HepG2 (cell line): ENCODE measurements around the gene ZFP36. TPM values are rescaled to one million over a fixed set of nuclear protein-coding genes. Genes with fewer than 3 reads are reported as not detected.

ENCODE experiments used
- EZH2 ChIP-seq: conservative IDR thresholded peaks from 2 replicates; pipeline ENCODE4 v1.6.1; 2012; ENCODE audit warnings: mild to moderate bottlenecking, low read depth, low read length, moderate library complexity
- FOXA3 ChIP-seq: IDR thresholded peaks from 2 replicates; pipeline ENCODE4 v1.6.1; 2016; ENCODE audit warnings: missing genetic modification reagents, missing compliant biosample characterization
- FOXP1 ChIP-seq, 2 experiments: fragments of 450-650 bp in 1 of 2; IDR thresholded peaks; 2 replicates each; pipeline ENCODE4 v1.6.1; 2017 to 2018; ENCODE audit warnings: antibody characterized with exemption in 1 of 2
- HDAC2 ChIP-seq: sonication (generic); formaldehyde crosslinking; IDR thresholded peaks from 2 replicates; pipeline ENCODE4 v1.4.0; 2020; ENCODE audit warnings: missing genetic modification reagents
- HHEX ChIP-seq: IDR thresholded peaks from 2 replicates; pipeline ENCODE4 v1.6.1; 2016; ENCODE audit warnings: control low read depth
- IRX3 ChIP-seq: sonication (generic); formaldehyde crosslinking; IDR thresholded peaks from 2 replicates; pipeline ENCODE4 v1.8.1; 2023; ENCODE audit warnings: mild to moderate bottlenecking, low read depth, missing genetic modification reagents, borderline replicate concordance
- KDM4B ChIP-seq: sonication (generic); formaldehyde crosslinking; IDR thresholded peaks from 2 replicates; pipeline ENCODE4 v1.4.0; 2020; ENCODE audit warnings: missing genetic modification reagents
- KLF11 ChIP-seq: IDR thresholded peaks from 2 replicates; pipeline ENCODE4 v1.6.1; 2016; ENCODE audit warnings: missing compliant biosample characterization
- NFE2L2 ChIP-seq: fragments of 150-350 bp; IDR thresholded peaks from 2 replicates; pipeline ENCODE4 v1.6.1; 2014; ENCODE audit warnings: low read length
- PHF8 ChIP-seq: sonication (generic); formaldehyde crosslinking; IDR thresholded peaks from 2 replicates; pipeline ENCODE4 v1.5.0; 2020; ENCODE audit warnings: missing genetic modification reagents
- TBL1XR1 ChIP-seq: fragments of 150-350 bp; IDR thresholded peaks from 2 replicates; pipeline ENCODE4 v1.6.1; 2014; ENCODE audit warnings: borderline replicate concordance, low read length; ENCODE audit not compliant: partially characterized antibody
- TEAD2 ChIP-seq: sonication (generic); formaldehyde crosslinking; IDR thresholded peaks from 2 replicates; pipeline ENCODE4 v1.9.0; 2021; ENCODE audit warnings: missing genetic modification reagents
- ZFY ChIP-seq: sonication (generic); formaldehyde crosslinking; IDR thresholded peaks from 2 replicates; pipeline ENCODE4 v1.4.0; 2020; ENCODE audit warnings: missing genetic modification reagents
- ZNF343 ChIP-seq: sonication (generic); formaldehyde crosslinking; IDR thresholded peaks from 2 replicates; pipeline ENCODE4 v1.4.0; 2020; ENCODE audit warnings: mild to moderate bottlenecking, missing genetic modification reagents
- ZNF878 ChIP-seq: sonication (generic); formaldehyde crosslinking; IDR thresholded peaks from 2 replicates; pipeline ENCODE4 v1.8.1; 2023; ENCODE audit warnings: mild to moderate bottlenecking, missing genetic modification reagents, moderate library complexity
- polyA plus RNA-seq, 8 experiments: library from polyadenylated mRNA; depleted of rRNA in 3 of 8; stranded (reverse) in 7 of 8; unstranded in 1 of 8; fragments of >200 nt; fragmentation: Illumina TruSeq in 4 of 8; extraction: Trizol in 4 of 8; gene quantifications; 2 replicates each; pipeline versions ENCODE4 v1.2.1 to v1.2.3, GENCODE V29; 2011 to 2016; ENCODE audit warnings: low read depth in 4 of 8, missing spikeins in 1 of 8, mixed read lengths in 1 of 8; ENCODE audit not compliant: insufficient read depth in 1 of 8
- total RNA-seq, 5 experiments: library from RNA; depleted of rRNA; stranded (reverse); fragments of >200 nt; fragmentation: Illumina TruSeq; extraction: Trizol; gene quantifications; 2 replicates each; pipeline ENCODE4 v1.2.3, GENCODE V29; 2016; ENCODE audit warnings: low read depth in 1 of 5
- TF ChIP-seq, protein P1 (sequence below): sonication (generic); formaldehyde crosslinking; IDR thresholded peaks from 2 replicates; pipeline ENCODE4 v1.4.0; 2020; ENCODE audit warnings: low read depth, mild to moderate bottlenecking, missing genetic modification reagents
- TF ChIP-seq, protein P2 (sequence below): sonication (generic); formaldehyde crosslinking; IDR thresholded peaks from 2 replicates; pipeline ENCODE4 v1.5.0; 2020; ENCODE audit warnings: missing genetic modification reagents
- TF ChIP-seq, protein P3 (sequence below): sonication (generic); formaldehyde crosslinking; IDR thresholded peaks from 2 replicates; pipeline ENCODE4 v1.4.0; 2020; ENCODE audit warnings: missing genetic modification reagents
- TF ChIP-seq, protein P4 (sequence below): sonication (generic); formaldehyde crosslinking; IDR thresholded peaks from 2 replicates; pipeline ENCODE4 v1.5.1; 2020; ENCODE audit warnings: mild to moderate bottlenecking, missing genetic modification reagents
- TF ChIP-seq, protein P5 (sequence below): sonication (generic); formaldehyde crosslinking; IDR thresholded peaks from 2 replicates; pipeline ENCODE4 v1.9.0; 2021; ENCODE audit warnings: missing genetic modification reagents, mild to moderate bottlenecking, borderline replicate concordance
- TF ChIP-seq, protein P6 (sequence below): IDR thresholded peaks from 2 replicates; pipeline ENCODE4 v1.6.1; 2016

Gene ZFP36
- total and polyA plus RNA-seq, 2 of the 13 experiments (the other 11 are each of a cell fraction or from before 2014, with no cell fraction given): 1.4 to 1.7 TPM

DNA sequence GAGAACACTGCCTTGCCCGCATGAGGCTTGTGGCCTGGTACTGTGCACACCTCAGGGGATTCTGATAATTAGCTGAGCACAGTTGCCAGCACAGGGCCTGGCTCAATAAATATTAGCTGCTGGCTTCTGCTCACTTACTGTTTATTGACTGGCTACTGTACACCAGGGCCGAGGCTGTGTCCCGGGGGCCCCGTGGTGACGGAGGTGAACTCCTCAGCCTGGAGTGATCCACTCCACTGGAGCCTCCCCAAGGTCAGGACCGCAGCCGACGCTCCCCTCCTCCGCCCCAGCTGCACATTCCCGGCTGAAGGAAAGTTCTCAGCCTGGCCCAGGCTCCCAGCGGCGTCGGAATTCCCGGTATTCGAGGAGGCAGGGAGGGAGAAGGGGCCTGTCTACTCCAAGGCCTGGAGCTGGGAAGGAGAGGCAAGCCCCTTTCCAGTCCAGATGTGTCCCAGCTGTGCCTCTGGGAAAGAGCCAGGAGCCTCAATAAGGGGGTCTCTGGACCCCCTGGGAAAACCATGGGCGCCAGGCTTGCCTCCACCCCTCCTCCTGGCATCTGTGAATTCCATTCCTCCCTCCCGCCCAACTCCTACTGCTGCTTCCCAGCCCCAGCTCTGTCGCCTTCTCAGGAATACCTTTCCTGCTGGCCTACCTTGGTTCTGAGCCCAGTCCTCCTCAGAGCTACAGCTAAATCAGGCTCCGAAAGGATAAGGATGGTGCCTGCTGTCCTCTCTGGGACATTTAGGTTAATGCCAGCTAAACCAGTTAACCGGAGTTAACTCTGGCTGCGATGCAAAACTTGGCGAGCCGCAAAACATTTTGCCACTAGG is 21.9 kb downstream of the ZFP36 start (continued):
- TF ChIP-seq, protein P1, sequence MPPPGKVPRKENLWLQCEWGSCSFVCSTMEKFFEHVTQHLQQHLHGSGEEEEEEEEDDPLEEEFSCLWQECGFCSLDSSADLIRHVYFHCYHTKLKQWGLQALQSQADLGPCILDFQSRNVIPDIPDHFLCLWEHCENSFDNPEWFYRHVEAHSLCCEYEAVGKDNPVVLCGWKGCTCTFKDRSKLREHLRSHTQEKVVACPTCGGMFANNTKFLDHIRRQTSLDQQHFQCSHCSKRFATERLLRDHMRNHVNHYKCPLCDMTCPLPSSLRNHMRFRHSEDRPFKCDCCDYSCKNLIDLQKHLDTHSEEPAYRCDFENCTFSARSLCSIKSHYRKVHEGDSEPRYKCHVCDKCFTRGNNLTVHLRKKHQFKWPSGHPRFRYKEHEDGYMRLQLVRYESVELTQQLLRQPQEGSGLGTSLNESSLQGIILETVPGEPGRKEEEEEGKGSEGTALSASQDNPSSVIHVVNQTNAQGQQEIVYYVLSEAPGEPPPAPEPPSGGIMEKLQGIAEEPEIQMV (CRISPR knock-in tag): no peak
- TF ChIP-seq TEAD2: no peak
- no peak for TF ChIP-seq HHEX (CRISPR knock-in tag)
- no peak for TF ChIP-seq ZNF878
- no peak for TF ChIP-seq FOXP1 (IDR thresholded peaks at IDR 0.05)
- 0 out of 2 replicates have a peak, but pooled peaks have one; percentile 7 for TF ChIP-seq FOXP1 (CRISPR knock-in tag; IDR thresholded peaks at IDR 0.05)
- no peak for TF ChIP-seq KDM4B (CRISPR knock-in tag)
- TF ChIP-seq NFE2L2: no peak
- no peak for TF ChIP-seq IRX3 (CRISPR knock-in tag)
- TF ChIP-seq HDAC2: peak; percentile 48
- TF ChIP-seq, protein P2, sequence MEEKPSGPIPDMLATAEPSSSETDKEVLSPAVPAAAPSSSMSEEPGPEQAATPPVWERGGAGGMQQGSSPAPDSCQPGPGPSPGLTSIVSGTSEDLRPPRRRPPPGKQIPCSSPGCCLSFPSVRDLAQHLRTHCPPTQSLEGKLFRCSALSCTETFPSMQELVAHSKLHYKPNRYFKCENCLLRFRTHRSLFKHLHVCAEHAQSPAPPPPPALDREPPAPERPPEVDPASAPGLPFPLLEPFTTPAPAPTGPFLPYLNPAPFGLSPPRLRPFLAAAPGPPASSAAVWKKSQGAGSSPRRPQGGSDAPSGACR (CRISPR knock-in tag): no peak
- TF ChIP-seq, protein P3, sequence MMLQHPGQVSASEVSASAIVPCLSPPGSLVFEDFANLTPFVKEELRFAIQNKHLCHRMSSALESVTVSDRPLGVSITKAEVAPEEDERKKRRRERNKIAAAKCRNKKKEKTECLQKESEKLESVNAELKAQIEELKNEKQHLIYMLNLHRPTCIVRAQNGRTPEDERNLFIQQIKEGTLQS (CRISPR knock-in tag): no peak
- peak; percentile 54; the same call in 1 of the 2 replicates for TF ChIP-seq PHF8 (CRISPR knock-in tag)
- peak; percentile 54 for TF ChIP-seq ZFY (CRISPR knock-in tag)
- TF ChIP-seq KLF11: peak; percentile 23; the same call in 1 of the 2 replicates
- TF ChIP-seq, protein P4, sequence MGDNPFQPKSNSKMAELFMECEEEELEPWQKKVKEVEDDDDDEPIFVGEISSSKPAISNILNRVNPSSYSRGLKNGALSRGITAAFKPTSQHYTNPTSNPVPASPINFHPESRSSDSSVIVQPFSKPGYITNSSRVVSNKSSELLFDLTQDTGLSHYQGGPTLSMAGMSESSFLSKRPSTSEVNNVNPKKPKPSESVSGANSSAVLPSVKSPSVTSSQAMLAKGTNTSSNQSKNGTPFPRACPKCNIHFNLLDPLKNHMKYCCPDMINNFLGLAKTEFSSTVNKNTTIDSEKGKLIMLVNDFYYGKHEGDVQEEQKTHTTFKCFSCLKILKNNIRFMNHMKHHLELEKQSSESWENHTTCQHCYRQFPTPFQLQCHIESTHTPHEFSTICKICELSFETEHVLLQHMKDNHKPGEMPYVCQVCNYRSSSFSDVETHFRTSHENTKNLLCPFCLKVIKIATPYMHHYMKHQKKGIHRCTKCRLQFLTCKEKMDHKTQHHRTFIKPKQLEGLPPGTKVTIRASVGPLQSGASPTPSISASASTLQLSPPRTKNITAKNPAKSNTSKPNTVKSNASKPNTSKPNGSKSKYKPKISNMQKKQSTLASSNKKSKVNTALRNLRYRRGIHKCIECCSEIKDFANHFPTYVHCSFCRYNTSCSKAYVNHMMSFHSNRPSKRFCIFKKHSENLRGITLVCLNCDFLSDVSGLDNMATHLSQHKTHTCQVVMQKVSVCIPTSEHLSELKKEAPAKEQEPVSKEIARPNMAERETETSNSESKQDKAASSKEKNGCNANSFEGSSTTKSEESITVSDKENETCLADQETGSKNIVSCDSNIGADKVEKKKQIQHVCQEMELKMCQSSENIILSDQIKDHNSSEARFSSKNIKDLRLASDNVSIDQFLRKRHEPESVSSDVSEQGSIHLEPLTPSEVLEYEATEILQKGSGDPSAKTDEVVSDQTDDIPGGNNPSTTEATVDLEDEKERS: peak; percentile 75; the same call in 1 of the 2 replicates
- TF ChIP-seq, protein P5, sequence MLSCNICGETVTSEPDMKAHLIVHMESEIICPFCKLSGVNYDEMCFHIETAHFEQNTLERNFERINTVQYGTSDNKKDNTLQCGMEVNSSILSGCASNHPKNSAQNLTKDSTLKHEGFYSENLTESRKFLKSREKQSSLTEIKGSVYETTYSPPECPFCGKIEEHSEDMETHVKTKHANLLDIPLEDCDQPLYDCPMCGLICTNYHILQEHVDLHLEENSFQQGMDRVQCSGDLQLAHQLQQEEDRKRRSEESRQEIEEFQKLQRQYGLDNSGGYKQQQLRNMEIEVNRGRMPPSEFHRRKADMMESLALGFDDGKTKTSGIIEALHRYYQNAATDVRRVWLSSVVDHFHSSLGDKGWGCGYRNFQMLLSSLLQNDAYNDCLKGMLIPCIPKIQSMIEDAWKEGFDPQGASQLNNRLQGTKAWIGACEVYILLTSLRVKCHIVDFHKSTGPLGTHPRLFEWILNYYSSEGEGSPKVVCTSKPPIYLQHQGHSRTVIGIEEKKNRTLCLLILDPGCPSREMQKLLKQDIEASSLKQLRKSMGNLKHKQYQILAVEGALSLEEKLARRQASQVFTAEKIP (CRISPR knock-in tag): no peak
- no peak for TF ChIP-seq EZH2
- peak; percentile 46; the same call in 1 of the 2 replicates for TF ChIP-seq FOXA3 (CRISPR knock-in tag)
- no peak for TF ChIP-seq TBL1XR1
- TF ChIP-seq, protein P6, sequence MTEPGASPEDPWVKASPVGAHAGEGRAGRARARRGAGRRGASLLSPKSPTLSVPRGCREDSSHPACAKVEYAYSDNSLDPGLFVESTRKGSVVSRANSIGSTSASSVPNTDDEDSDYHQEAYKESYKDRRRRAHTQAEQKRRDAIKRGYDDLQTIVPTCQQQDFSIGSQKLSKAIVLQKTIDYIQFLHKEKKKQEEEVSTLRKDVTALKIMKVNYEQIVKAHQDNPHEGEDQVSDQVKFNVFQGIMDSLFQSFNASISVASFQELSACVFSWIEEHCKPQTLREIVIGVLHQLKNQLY: no peak
- TF ChIP-seq ZNF343 (CRISPR knock-in tag): no peak
